ENCODE results near the gene WDFY3. TPM values are rescaled to one million over a fixed set of nuclear protein-coding genes. Genes with fewer than 3 reads are reported as not detected.

Gene WDFY3
- total RNA-seq, 1 donor from 2014 or later = 0.80 TPM

DNA sequence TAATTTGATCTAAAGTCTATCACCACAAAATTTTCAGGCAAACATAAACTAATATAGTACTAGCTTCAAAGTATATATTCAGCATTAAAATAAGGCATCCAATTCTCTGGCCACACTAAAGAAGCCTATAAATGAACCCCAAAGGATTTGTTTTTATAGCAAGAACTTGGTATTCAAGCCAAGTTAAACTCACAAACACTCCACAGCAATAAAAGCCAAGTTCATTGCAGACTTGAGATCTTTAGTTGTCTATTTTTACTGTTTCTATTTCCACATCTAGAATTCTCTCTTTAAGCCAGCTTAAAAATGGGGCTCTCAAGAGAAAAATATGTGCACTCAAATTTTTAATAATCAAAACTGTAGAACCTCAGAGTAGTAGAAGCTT, 51.1 kb downstream of the WDFY3 start:
- intact Hi-C loops (cut with micrococcal nuclease) = no loop called here
- Mint-ChIP-seq H3K9me3 (no peaks in the 10 kb centered on the region), H3K36me3 (ENCODE audit: low read depth) (no peaks in the 10 kb centered on the region), H3K27ac (no peak overlapping the region), H3K4me3 (ENCODE audit: low read depth) (no peak overlapping the region), H3K27me3 (ENCODE audit: low read depth) (no peaks in the 10 kb centered on the region), H3K4me1 (ENCODE audit: low read depth) (no peaks in the 10 kb centered on the region)
- no peak for DNase-seq (ENCODE audit: low spot score)

DNA sequence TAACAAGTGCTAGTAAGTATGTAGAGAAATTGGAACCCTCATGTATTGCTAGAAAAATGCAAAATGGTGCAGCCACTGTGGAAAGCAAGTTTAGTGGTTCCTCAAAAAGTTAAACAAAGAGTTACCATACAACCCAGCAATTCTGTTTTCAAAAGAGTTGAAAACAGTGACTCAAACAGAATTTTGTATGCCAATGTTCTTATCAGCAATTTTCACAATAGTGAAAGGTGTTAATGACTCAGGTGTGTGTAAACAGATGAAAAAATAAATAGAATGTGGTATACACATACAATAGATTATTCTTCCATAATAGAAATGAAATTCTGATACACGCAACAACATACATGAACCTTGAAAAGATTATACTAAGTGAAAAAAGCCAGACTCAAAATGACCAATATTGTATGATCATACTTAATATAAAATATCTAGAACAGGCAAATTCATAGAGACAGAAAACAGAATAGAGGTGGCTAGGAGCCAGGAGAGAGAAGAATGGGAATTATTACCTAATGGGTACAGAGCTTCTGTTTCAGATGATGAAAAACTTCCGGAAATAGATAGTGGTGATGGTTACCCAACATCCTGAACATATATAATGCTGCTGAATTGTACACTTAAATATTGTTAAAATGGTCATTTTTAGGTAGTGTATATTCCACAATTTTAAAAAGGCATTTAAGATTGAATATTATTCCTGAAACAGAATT, 51.6 kb downstream of the WDFY3 start:
- no peak for DNase-seq (ENCODE audit: low spot score)
- Mint-ChIP-seq H3K9me3 (no peaks in the 10 kb centered on the region), H3K4me3 (ENCODE audit: low read depth) (no peak overlapping the region), H3K36me3 (ENCODE audit: low read depth) (no peaks in the 10 kb centered on the region), H3K27me3 (ENCODE audit: low read depth) (no peaks in the 10 kb centered on the region), H3K27ac (no peak overlapping the region), H3K4me1 (ENCODE audit: low read depth) (no peaks in the 10 kb centered on the region)
- intact Hi-C loops (cut with micrococcal nuclease) = no loop called here

DNA sequence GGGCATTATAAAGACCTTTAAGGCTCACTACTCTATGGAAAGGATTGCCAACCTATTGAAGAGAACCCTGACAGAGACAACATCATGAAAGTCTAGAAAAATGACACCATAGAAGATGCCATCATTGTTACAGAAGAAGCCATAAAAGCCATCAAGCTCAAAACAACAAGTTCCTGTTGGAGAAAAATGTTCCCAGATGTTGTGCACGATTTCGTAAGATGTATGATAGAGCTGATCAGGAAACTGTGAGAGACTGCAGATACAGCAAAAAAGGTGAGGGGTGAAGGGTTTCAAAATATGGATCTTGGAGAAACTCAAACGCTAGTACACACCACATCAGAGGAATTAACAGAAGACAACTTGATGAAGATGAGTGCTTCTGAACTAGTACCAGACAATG, 53.3 kb downstream of the WDFY3 start:
- Mint-ChIP-seq H3K36me3 (ENCODE audit: low read depth) (no peaks in the 10 kb centered on the region), H3K27ac (no peak overlapping the region), H3K9me3 (no peaks in the 10 kb centered on the region), H3K4me1 (ENCODE audit: low read depth) (no peaks in the 10 kb centered on the region), H3K4me3 (ENCODE audit: low read depth) (no peak overlapping the region), H3K27me3 (ENCODE audit: low read depth) (no peaks in the 10 kb centered on the region)
- no peak for DNase-seq (ENCODE audit: low spot score)
- intact Hi-C loops (cut with micrococcal nuclease) = no loop called here

DNA sequence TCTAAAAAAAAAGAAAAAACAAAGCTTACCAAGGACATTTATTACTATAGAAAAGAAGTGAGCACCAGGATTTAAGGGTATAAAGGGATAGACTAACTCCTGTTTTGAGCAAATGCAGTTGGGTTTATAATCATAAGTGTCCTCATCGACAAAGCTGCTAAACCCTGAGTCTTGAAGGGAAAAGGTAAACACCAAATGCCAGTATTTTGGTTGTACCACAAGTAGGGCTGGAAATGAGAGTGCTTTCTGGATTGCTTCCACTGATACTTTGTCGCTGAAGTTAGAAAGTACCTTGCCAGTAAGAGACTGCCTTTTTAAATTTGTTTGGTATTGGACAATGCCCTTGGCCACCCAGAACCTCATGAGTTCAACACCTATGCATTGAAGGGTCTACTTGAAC, 53.7 kb downstream of the WDFY3 start:
- no peaks in the 10 kb centered on the region for H3K4me1 Mint-ChIP-seq (ENCODE audit: low read depth)
- no peaks in the 10 kb centered on the region for H3K27me3 Mint-ChIP-seq (ENCODE audit: low read depth)
- no peak overlapping the region for H3K27ac Mint-ChIP-seq
- no peaks in the 10 kb centered on the region for H3K36me3 Mint-ChIP-seq (ENCODE audit: low read depth)
- no peak overlapping the region for H3K4me3 Mint-ChIP-seq (ENCODE audit: low read depth)
- no peak for DNase-seq (ENCODE audit: low spot score)
- no peaks in the 10 kb centered on the region for H3K9me3 Mint-ChIP-seq
- intact Hi-C loops (cut with micrococcal nuclease) = no loop called here

DNA sequence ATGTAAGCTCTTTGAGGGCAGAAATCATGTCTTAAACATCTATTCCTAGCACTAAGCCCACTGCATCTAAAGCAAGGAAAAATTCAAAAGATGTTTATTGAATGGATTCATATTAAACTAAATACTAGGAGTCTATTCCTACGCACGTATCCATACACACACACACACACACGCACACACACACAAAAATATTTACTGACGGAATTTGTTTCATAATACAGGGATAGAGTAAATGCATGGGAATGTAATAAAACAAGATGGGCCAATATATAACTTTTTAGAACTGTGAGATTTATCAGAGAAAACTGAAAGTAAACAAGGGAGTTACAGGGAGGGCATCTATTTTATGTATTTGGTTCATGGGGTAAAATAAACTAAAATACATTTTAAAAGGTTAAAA, 57.6 kb downstream of the WDFY3 start:
- H3K27ac Mint-ChIP-seq = no peak overlapping the region
- intact Hi-C loops (cut with micrococcal nuclease) = no loop called here
- DNase-seq (ENCODE audit: low spot score) = no peak
- H3K27me3 Mint-ChIP-seq (ENCODE audit: low read depth) = no peaks in the 10 kb centered on the region
- H3K4me3 Mint-ChIP-seq (ENCODE audit: low read depth) = no peak overlapping the region
- no peaks in the 10 kb centered on the region for H3K36me3 Mint-ChIP-seq (ENCODE audit: low read depth)
- no peaks in the 10 kb centered on the region for H3K4me1 Mint-ChIP-seq (ENCODE audit: low read depth)
- H3K9me3 Mint-ChIP-seq = no peaks in the 10 kb centered on the region

DNA sequence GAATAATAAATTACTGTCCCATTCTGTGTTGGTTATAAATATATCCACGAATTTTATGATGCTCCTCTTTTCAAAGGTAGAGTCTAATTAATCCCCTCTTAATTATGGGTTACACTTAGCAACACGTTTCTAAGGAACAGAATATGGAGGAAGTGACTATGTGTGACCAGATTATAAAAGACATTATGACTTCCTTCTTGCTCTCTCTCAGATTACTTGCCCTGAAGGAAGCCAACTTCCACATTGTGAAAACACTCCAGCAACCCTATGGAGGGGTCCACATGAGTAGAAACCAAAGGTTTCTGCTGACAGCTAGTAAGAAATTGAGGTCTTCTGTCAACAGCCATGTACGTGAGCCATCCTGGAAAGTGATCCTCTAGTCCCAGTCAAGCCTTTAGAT, 59.3 kb downstream of the WDFY3 start:
- Mint-ChIP-seq H3K4me3 (ENCODE audit: low read depth) (no peak overlapping the region), H3K9me3 (no peaks in the 10 kb centered on the region), H3K27ac (no peak overlapping the region), H3K4me1 (ENCODE audit: low read depth) (no peaks in the 10 kb centered on the region), H3K27me3 (ENCODE audit: low read depth) (no peaks in the 10 kb centered on the region), H3K36me3 (ENCODE audit: low read depth) (no peaks in the 10 kb centered on the region)
- intact Hi-C loops (cut with micrococcal nuclease) = no loop called here
- DNase-seq (ENCODE audit: low spot score) = no peak

DNA sequence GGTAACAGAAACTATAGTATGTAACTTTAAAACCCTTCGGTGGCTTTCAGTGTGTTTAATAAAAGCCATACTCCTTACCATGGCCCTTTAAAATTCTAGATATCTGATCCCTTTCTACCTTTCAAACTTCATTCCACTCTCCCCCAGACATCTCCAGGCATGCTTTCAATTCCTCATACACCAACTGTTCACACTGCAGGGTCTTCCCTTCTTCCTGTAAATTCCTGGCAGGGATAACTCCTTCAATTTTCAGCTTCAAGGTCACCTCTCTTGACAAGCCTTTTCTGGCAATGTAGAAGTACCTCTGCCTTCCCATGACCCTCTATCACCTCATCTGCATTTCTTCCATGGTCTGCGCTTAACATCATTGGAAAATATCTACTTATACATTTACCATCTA, 60.8 kb downstream of the WDFY3 start:
- H3K27ac Mint-ChIP-seq = no peak overlapping the region
- DNase-seq (ENCODE audit: low spot score) = no peak
- no peaks in the 10 kb centered on the region for H3K4me1 Mint-ChIP-seq (ENCODE audit: low read depth)
- no peaks in the 10 kb centered on the region for H3K9me3 Mint-ChIP-seq
- H3K4me3 Mint-ChIP-seq (ENCODE audit: low read depth) = no peak overlapping the region
- no peaks in the 10 kb centered on the region for H3K36me3 Mint-ChIP-seq (ENCODE audit: low read depth)
- intact Hi-C loops (cut with micrococcal nuclease) = no loop called here
- no peaks in the 10 kb centered on the region for H3K27me3 Mint-ChIP-seq (ENCODE audit: low read depth)

DNA sequence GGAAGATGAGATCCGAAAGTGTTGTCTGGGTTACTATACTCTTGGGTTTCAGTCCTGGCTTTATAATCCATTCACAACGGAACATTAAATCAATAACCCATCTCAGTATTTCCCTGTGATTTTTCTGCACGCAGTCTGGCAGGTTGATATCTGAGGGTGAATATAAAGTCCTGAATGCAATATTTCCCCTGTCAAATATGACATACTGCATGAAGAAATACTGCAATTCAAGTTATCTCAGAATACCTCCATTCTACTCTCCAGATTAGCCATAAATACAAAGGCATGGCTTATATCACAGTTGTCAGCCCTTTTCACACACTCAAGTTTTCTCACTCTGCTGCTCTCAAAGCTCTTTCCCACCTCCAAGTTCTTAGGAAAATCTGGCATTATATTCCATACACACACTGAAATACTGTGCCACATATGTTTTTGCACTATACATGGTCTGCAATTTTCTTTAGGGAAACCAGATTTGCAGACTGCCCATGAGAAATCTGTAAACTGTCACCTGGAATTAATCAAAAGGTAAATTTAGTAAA, 64.7 kb downstream of the WDFY3 start:
- intact Hi-C loops (cut with micrococcal nuclease) = no loop called here
- Mint-ChIP-seq H3K27ac (no peak overlapping the region), H3K4me3 (ENCODE audit: low read depth) (no peak overlapping the region), H3K4me1 (ENCODE audit: low read depth) (no peaks in the 10 kb centered on the region), H3K36me3 (ENCODE audit: low read depth) (no peaks in the 10 kb centered on the region), H3K27me3 (ENCODE audit: low read depth) (no peaks in the 10 kb centered on the region), H3K9me3 (no peaks in the 10 kb centered on the region)
- no peak for DNase-seq (ENCODE audit: low spot score)

DNA sequence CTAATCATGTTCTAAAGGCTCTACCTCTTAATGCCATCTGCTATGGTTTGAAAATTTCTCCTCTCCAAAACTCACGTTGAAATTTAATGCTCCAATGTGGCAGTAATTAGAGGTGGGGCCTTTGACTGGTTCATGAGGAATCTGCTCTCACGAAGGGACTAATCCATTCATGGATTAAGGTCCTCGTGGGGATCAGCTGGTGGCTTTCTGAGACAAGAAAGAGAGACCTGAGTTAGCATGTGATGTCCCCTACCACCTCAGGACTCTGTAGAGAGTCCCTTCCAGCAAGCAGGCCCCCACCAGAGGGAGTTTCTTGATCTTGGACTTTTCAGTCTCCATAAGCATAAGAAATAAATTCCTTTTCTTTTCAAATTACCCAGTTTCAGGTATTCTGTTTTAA, 65.3 kb downstream of the WDFY3 start:
- Mint-ChIP-seq H3K4me3 (ENCODE audit: low read depth) (no peak overlapping the region), H3K4me1 (ENCODE audit: low read depth) (no peaks in the 10 kb centered on the region), H3K27ac (no peak overlapping the region), H3K36me3 (ENCODE audit: low read depth) (no peaks in the 10 kb centered on the region), H3K27me3 (ENCODE audit: low read depth) (no peaks in the 10 kb centered on the region), H3K9me3 (no peaks in the 10 kb centered on the region)
- intact Hi-C loops (cut with micrococcal nuclease) = no loop called here
- no peak for DNase-seq (ENCODE audit: low spot score)

DNA sequence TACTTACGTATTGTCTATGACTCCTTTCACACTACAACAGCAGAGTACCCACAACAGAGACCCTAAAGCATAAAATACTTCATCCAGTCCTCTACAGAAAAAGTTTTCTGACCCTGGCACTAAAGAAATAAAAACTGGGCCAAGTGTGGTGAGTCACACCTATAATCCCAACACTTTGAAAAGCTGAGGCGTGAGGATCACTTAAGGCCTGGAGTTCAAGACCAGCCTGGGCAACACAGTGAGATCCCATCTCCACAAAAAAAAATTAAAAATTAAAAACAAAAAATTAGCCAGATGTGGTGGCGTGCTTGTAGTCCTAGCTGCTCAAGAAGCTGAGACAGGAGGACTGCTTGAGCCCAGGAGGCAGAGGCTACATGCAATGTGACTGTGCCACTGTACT, 66.9 kb downstream of the WDFY3 start:
- no peaks in the 10 kb centered on the region for H3K36me3 Mint-ChIP-seq (ENCODE audit: low read depth)
- H3K27me3 Mint-ChIP-seq (ENCODE audit: low read depth) = no peaks in the 10 kb centered on the region
- intact Hi-C loops (cut with micrococcal nuclease) = no loop called here
- no peak overlapping the region for H3K27ac Mint-ChIP-seq
- DNase-seq (ENCODE audit: low spot score) = no peak
- H3K4me1 Mint-ChIP-seq (ENCODE audit: low read depth) = no peaks in the 10 kb centered on the region
- no peaks in the 10 kb centered on the region for H3K9me3 Mint-ChIP-seq
- H3K4me3 Mint-ChIP-seq (ENCODE audit: low read depth) = no peak overlapping the region

DNA sequence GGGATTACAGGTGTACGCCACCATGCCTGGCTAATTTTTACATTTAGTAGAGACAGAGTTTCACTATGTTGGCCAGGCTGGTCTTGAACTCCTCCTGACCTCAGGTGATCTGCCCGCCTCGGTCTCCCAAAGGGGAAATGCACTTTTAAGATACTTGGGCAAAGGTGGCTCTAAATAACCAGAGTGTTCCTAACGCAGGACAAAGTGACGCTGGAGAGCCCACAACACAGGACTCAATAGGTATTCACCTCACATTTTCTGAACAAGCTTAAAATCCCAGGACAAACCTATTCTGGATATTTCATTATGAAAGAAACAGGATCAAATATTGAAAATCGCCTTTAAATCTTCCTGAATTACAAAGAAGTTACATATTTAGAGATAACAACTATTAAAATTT, 69.0 kb downstream of the WDFY3 start:
- Mint-ChIP-seq H3K4me3 (ENCODE audit: low read depth) (no peak overlapping the region), H3K4me1 (ENCODE audit: low read depth) (no peaks in the 10 kb centered on the region), H3K9me3 (no peaks in the 10 kb centered on the region), H3K27me3 (ENCODE audit: low read depth) (no peaks in the 10 kb centered on the region), H3K27ac (no peak overlapping the region), H3K36me3 (ENCODE audit: low read depth) (no peaks in the 10 kb centered on the region)
- intact Hi-C loops (cut with micrococcal nuclease) = no loop called here
- no peak for DNase-seq (ENCODE audit: low spot score)

DNA sequence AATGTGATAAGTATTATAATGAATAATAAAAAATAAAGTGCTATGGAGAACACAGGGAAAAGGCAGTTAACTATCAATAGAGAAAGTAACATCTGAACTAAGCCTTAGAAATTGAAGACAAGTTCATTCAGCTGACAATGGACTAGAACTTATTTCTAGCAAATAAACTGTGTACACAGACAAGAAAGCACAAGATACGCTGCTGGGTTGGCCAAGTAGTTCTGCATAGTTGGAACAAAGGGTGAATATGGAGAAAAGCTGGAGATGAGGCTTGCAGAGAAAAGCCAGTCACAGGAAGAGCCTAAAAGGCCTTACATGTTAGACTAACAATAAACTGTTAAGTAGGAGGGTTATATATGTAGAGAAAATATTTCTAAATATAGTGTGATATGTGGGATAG, 71.2 kb downstream of the WDFY3 start:
- H3K9me3 Mint-ChIP-seq = no peaks in the 10 kb centered on the region
- no peak overlapping the region for H3K27ac Mint-ChIP-seq
- no peaks in the 10 kb centered on the region for H3K36me3 Mint-ChIP-seq (ENCODE audit: low read depth)
- no peaks in the 10 kb centered on the region for H3K27me3 Mint-ChIP-seq (ENCODE audit: low read depth)
- intact Hi-C loops (cut with micrococcal nuclease) = no loop called here
- no peak overlapping the region for H3K4me3 Mint-ChIP-seq (ENCODE audit: low read depth)
- no peaks in the 10 kb centered on the region for H3K4me1 Mint-ChIP-seq (ENCODE audit: low read depth)
- no peak for DNase-seq (ENCODE audit: low spot score)

DNA sequence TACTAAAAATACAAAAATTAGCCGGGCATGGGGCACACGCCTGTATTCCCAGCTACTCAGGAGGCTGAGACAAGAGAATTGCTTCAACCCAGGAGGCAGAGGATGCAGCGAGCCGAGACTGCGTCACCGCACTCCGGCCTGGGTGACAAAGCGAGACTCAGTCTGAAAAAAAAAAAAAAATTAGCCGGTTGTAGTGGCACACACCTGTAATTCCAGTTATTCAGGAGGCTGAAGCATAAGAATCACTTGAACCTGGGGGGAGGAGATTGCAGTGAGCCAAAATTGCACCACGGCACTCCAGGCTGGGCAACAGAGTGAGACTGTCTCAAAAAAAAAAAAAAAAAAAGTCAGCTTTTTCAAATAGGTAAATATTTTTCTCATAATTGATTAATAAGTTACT, 71.9 kb downstream of the WDFY3 start:
- Mint-ChIP-seq H3K4me3 (ENCODE audit: low read depth) (no peak overlapping the region), H3K27me3 (ENCODE audit: low read depth) (no peaks in the 10 kb centered on the region), H3K9me3 (no peaks in the 10 kb centered on the region), H3K27ac (no peak overlapping the region), H3K4me1 (ENCODE audit: low read depth) (no peaks in the 10 kb centered on the region), H3K36me3 (ENCODE audit: low read depth) (no peaks in the 10 kb centered on the region)
- DNase-seq (ENCODE audit: low spot score) = no peak
- intact Hi-C loops (cut with micrococcal nuclease) = no loop called here

DNA sequence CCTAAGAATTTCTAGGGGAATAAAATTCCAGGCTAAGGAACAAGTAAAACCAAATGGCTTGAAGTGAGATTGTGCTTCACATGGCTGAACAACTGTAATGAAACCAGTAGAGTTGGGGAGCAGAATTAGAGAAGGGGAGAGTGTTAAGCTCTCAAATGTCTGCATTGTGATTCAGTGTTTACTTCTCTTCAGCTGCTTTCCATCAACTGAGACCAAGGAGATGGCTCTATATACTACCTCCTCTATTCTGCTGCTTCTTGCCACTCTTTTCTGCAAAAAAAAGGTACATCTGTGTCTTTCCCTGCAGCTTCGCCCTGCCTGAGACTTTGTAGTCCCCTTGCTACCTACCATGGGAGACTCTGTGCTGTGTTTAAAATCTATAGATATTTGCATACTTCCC, 73.5 kb downstream of the WDFY3 start:
- H3K9me3 Mint-ChIP-seq = no peaks in the 10 kb centered on the region
- intact Hi-C loops (cut with micrococcal nuclease) = no loop called here
- DNase-seq (ENCODE audit: low spot score) = no peak
- no peak overlapping the region for H3K4me3 Mint-ChIP-seq (ENCODE audit: low read depth)
- no peaks in the 10 kb centered on the region for H3K27me3 Mint-ChIP-seq (ENCODE audit: low read depth)
- no peaks in the 10 kb centered on the region for H3K36me3 Mint-ChIP-seq (ENCODE audit: low read depth)
- no peak overlapping the region for H3K27ac Mint-ChIP-seq
- H3K4me1 Mint-ChIP-seq (ENCODE audit: low read depth) = no peaks in the 10 kb centered on the region

Data from activated T-helper 2 cell treated with anti-CD3 and anti-CD28 coated beads, Interferon-gamma antibody, Interleukin-2, Interleukin-4, amounts not matched to agents 10 μg/mL and 5 μg/mL and 100 μg/mL, durations not matched to agents 14 hours and 24 hours and 36 hours (primary cell).